MM.1S (cell line): ENCODE results near the gene MEGF8.

Source experiments
- DNase-seq: peaks from one replicate; pipeline ENCODE4 v3.0.0-alpha.2; 2015
- H2AFZ ChIP-seq: fragments of 300-600 bp; sonication (generic); 2 replicates; pipeline ENCODE4 v1.6.0; 2016; ENCODE audit warnings: antibody characterized with exemption, low read length
- H3F3A ChIP-seq: fragments of 300-600 bp; sonication (generic); 2 replicates; pipeline ENCODE4 v1.6.1; 2016; ENCODE audit warnings: mild to moderate bottlenecking, antibody characterized with exemption, low read length, moderate library complexity, mixed read lengths; ENCODE audit not compliant: insufficient read depth
- H3K27ac ChIP-seq: fragments of 300-600 bp; sonication (generic); 2 replicates; pipeline ENCODE4 v1.5.1; 2016; ENCODE audit warnings: mild to moderate bottlenecking, low read length
- H3K27me3 ChIP-seq: fragments of 300-600 bp; sonication (generic); replicated peaks from 2 replicates; pipeline ENCODE4 v1.6.0; 2016; ENCODE audit warnings: low read length; ENCODE audit not compliant: insufficient read depth
- H3K36me3 ChIP-seq: fragments of 300-600 bp; sonication (generic); replicated peaks from 2 replicates; pipeline ENCODE4 v1.6.1; 2016; ENCODE audit warnings: mild to moderate bottlenecking, low read length, mixed read lengths; ENCODE audit not compliant: insufficient read depth
- H3K4me1 ChIP-seq: fragments of 300-600 bp; sonication (generic); 2 replicates; pipeline ENCODE4 v1.6.1; 2016; ENCODE audit warnings: low read length, mixed read lengths
- H3K4me2 ChIP-seq: fragments of 300-600 bp; sonication (generic); 2 replicates; pipeline ENCODE4 v1.6.0; 2016; ENCODE audit warnings: low read depth, low read length
- H3K4me3 ChIP-seq: fragments of 300-600 bp; sonication (generic); 2 replicates; pipeline ENCODE4 v1.5.1; 2016; ENCODE audit warnings: low read length, mixed read lengths
- H3K79me2 ChIP-seq: fragments of 300-600 bp; sonication (generic); 2 replicates; pipeline ENCODE4 v1.6.1; 2016; ENCODE audit warnings: mixed run types, low read length, mixed read lengths
- H3K9ac ChIP-seq: fragments of 300-600 bp; sonication (generic); 2 replicates; pipeline ENCODE4 v1.6.1; 2016; ENCODE audit warnings: low read length, mixed read lengths
- H3K9me2 ChIP-seq: fragments of 300-600 bp; sonication (generic); replicated peaks from 2 replicates; pipeline ENCODE4 v1.6.1; 2016; ENCODE audit warnings: mild to moderate bottlenecking, low read length, mixed read lengths; ENCODE audit not compliant: insufficient read depth
- H3K9me3 ChIP-seq: fragments of 300-600 bp; sonication (generic); replicated peaks from 2 replicates; pipeline ENCODE4 v1.6.1; 2016; ENCODE audit warnings: mild to moderate bottlenecking, low read length, mixed read lengths; ENCODE audit not compliant: insufficient read depth
- H4K20me1 ChIP-seq: fragments of 300-600 bp; sonication (generic); 2 replicates; pipeline ENCODE4 v1.6.1; 2016; ENCODE audit warnings: mild to moderate bottlenecking, low read length, moderate library complexity, mixed read lengths; ENCODE audit not compliant: insufficient read depth
- EZH2 ChIP-seq: fragments of 300-600 bp; sonication (generic); optimal IDR thresholded peaks from 2 replicates; pipeline ENCODE3; 2017; ENCODE audit warnings: low read depth, mild to moderate bottlenecking, antibody characterized with exemption, low read length, mixed read lengths
- EZH2phosphoT487 ChIP-seq: fragments of 300-600 bp; sonication (generic); IDR thresholded peaks from 2 replicates; pipeline ENCODE4 v1.6.1; 2018; ENCODE audit warnings: antibody characterized with exemption, low read length
- TF ChIP-seq, protein P1 (sequence below): fragments of 300-600 bp; sonication (generic); IDR thresholded peaks from 2 replicates; pipeline ENCODE4 v1.5.1; 2016; ENCODE audit warnings: antibody characterized with exemption, low read length, mixed read lengths

Gene MEGF8

DNA sequence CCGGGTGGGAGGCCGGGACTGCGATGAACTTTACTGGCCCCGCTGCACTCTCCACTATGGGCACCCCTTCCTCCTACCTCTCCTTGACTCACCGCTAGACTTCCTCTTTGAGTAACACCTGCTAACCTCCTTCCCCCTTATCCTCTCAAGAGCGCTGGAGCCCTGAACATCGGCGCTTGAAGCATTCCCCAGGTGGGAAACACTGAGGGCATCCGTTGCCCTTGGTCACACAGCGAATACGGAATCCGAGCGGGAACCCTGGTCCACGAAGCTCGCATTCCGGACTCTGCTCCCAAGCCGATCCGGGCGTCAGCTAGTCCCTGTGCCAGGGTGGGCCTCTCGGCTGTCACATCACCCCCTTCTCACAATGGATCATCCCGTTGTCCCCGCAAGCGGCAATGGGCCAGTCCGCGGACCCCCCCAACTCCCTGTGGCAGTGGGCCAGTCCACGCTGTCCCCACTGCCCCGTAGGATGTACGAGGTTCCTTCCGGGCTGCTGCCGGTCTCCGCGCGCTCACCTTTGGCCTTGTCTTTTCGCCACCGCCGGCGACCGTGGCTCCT is 97.5 kb downstream of the MEGF8 start:
- Histone ChIP-seq H3K27me3 (no peaks in the 10 kb centered on the region), H3K36me3 (no peaks in the 10 kb centered on the region), H3K9me3 (no peaks in the 10 kb centered on the region), H3K9ac (peak overlapping the region; percentile 81), H2AFZ (peak overlapping the region; percentile 86), H3K9me2 (no peaks in the 10 kb centered on the region), H3K4me3 (peak overlapping the region; percentile 93), H3K27ac (peak overlapping the region; percentile 64; the same call in 1 of the 2 replicates), H3F3A (peaks cover 13% of the 10 kb centered on the region; the same call in 1 of the 2 replicates), H3K79me2 (peaks cover 26% of the 10 kb centered on the region), H3K4me2 (peak overlapping the region; percentile 96), H3K4me1 (peaks cover 15% of the 10 kb centered on the region), H4K20me1 (no peaks in the 10 kb centered on the region)
- peak; percentile 51 for DNase-seq
- TF ChIP-seq EZH2phosphoT487 (no peak), EZH2 (no peak)
- TF ChIP-seq, protein P1, sequence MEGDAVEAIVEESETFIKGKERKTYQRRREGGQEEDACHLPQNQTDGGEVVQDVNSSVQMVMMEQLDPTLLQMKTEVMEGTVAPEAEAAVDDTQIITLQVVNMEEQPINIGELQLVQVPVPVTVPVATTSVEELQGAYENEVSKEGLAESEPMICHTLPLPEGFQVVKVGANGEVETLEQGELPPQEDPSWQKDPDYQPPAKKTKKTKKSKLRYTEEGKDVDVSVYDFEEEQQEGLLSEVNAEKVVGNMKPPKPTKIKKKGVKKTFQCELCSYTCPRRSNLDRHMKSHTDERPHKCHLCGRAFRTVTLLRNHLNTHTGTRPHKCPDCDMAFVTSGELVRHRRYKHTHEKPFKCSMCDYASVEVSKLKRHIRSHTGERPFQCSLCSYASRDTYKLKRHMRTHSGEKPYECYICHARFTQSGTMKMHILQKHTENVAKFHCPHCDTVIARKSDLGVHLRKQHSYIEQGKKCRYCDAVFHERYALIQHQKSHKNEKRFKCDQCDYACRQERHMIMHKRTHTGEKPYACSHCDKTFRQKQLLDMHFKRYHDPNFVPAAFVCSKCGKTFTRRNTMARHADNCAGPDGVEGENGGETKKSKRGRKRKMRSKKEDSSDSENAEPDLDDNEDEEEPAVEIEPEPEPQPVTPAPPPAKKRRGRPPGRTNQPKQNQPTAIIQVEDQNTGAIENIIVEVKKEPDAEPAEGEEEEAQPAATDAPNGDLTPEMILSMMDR = no peak

DNA sequence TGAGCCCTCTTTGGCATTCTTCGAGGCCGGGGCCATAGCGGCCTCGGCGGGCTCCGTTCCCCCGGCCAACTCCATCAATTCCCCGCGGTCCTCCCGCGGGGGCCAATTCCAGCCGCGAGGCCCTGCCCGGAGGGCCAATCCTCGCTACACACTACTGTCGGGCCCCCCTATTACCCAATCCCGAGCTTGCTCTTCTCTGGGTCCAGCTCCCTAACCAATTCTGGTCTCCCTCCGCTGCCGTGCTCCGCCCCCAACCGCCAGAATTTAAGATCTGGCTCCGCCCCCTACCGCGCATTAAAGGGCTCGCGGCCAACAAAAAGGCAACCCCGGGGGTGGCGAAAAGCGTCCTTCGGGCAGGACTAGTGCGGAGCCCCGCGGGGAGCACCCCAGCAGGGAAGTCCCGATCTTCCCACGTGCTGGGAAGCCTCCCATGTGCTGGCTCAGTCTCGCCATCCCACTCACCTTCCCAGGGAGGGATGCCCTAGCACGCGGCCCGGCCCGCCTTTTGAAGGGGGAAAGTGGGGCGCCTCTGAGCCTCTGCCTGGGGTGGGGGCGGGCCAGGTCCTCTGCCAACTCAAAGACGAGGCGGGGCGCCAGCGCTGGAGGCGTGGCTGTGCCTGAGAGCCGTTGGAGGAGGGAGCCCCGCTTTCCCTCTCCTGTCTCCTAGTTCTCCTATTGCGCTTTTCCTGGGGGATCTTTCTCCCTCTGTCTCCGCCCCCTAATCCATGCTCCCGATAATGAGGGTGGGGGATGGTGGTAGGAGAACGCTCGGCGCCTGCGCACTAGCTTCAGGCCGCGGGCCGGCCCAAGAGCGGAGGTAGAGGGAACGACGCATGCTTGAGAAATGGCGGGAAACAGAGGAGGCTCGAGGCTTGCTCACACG is 98.3 kb downstream of the MEGF8 start:
- H2AFZ ChIP-seq = peak overlapping the region; percentile 86
- H3K27ac ChIP-seq = peak overlapping the region; percentile 64; the same call in 1 of the 2 replicates
- no peaks in the 10 kb centered on the region for H3K36me3 ChIP-seq
- DNase-seq = peak; percentile 97
- H3K9me3 ChIP-seq = no peaks in the 10 kb centered on the region
- H3K27me3 ChIP-seq = no peaks in the 10 kb centered on the region
- TF ChIP-seq, protein P1 = no peak
- TF ChIP-seq EZH2phosphoT487 (no peak), EZH2 (no peak)
- peaks cover 13% of the 10 kb centered on the region; the same call in 1 of the 2 replicates for H3F3A ChIP-seq
- H3K79me2 ChIP-seq = peaks cover 22% of the 10 kb centered on the region
- H3K4me3 ChIP-seq = peak overlapping the region; percentile 93
- peak overlapping the region; percentile 96 for H3K4me2 ChIP-seq
- H3K4me1 ChIP-seq = peaks cover 15% of the 10 kb centered on the region
- no peaks in the 10 kb centered on the region for H4K20me1 ChIP-seq
- peak overlapping the region; percentile 81 for H3K9ac ChIP-seq
- H3K9me2 ChIP-seq = no peaks in the 10 kb centered on the region

DNA sequence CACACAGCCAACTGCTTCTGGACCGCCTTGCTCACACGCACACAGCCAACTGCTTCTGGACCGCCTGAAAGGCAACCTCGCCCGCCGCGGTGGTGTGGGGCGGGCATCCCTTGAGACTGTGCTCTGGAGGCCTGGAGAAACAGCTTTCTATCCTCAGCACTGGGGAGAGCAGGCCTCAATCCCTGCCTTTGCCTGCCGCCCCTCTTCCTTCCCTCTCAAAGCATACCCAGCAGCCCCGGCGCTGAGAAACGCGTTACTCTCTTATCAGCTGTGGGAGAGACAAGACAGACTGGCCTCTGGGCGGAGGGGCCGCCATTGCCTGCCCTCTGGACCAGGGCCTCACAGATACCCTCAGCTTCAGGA is 98.9 kb downstream of the MEGF8 start:
- no peak overlapping the region for H3K27ac ChIP-seq
- no peaks in the 10 kb centered on the region for H4K20me1 ChIP-seq
- H3K79me2 ChIP-seq = peaks cover 22% of the 10 kb centered on the region
- H3F3A ChIP-seq = peaks cover 13% of the 10 kb centered on the region; the same call in 1 of the 2 replicates
- H3K36me3 ChIP-seq = no peaks in the 10 kb centered on the region
- H3K27me3 ChIP-seq = no peaks in the 10 kb centered on the region
- DNase-seq = no peak
- H3K9ac ChIP-seq = no peak overlapping the region
- no peaks in the 10 kb centered on the region for H3K9me2 ChIP-seq
- no peak overlapping the region for H3K4me3 ChIP-seq
- H3K9me3 ChIP-seq = no peaks in the 10 kb centered on the region
- peaks cover 15% of the 10 kb centered on the region for H3K4me1 ChIP-seq
- H2AFZ ChIP-seq = no peak overlapping the region
- peak overlapping the region; percentile 96; the same call in 1 of the 2 replicates for H3K4me2 ChIP-seq
- TF ChIP-seq EZH2phosphoT487 = no peak
- no peak for TF ChIP-seq EZH2
